ENCODE data around the gene NOP9. TPM values are rescaled to one million over a fixed set of nuclear protein-coding genes. Genes with fewer than 3 reads are reported as not detected.

The NOP9 gene, protein sequence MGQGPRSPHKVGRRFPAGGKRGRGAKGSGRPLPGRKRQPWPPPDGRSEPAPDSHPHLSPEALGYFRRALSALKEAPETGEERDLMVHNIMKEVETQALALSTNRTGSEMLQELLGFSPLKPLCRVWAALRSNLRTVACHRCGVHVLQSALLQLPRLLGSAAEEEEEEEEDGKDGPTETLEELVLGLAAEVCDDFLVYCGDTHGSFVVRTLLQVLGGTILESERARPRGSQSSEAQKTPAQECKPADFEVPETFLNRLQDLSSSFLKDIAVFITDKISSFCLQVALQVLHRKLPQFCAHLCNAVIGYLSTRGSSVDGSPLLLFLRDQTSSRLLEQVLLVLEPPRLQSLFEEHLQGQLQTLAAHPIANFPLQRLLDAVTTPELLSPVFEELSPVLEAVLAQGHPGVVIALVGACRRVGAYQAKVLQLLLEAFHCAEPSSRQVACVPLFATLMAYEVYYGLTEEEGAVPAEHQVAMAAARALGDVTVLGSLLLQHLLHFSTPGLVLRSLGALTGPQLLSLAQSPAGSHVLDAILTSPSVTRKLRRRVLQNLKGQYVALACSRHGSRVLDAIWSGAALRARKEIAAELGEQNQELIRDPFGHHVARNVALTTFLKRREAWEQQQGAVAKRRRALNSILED
- total RNA-seq (13.5 and 15.7 TPM in 2 replicates), polyA plus RNA-seq (2.7 and 4.3 TPM in 2 replicates)

DNA sequence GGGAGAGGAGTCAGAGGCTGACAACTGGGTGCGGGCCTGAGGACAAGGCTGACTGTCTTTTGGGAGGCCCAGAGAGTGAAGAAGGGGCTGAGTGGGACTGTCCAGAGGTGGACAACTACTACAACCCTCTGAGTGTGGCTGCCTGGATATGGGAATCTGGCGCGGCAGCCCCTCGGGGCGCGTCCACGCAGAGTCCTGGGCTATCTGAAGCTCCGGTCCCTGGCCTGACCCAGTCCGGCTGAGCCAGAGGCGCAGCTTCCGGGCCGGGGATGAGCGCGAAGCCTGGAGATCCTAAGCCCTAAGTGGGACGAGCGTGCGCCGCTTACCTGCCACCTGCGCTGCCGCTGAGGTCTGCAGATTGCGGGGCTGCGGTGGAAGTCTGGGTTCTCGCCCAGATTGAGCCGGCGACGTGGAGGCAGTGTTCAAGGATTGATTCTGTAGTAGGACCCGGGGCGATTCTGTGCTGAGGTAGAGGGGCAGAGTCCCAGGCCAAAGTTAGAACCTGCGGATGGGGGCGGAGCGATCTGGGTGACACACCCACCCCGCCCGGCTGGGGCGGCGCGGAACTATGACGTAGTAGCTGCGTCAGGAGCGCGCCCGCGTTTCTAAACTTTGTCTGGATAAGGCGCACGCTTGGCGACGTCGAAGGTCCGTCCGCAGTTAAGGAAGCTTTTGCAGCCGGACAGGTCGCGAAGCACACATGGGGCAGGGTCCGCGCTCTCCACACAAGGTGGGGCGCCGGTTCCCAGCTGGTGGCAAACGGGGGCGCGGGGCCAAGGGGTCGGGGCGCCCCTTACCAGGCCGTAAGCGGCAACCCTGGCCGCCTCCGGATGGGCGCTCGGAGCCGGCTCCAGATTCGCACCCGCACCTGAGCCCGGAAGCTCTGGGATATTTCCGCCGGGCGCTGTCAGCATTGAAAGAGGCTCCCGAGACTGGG lies at the start of gene NOP9, which contains the start of gene DHRS1:
Gene NOP9 (plus strand): TSS at position 596 of the 937 bp plus-strand sequence. CDS start 105 bp downstream, at position 701.
Gene DHRS1 (minus strand): TSS at position 526 of the 937 bp plus-strand sequence. CDS start 674 bp downstream, outside the sequence.
- Histone ChIP-seq H3K36me3 (peaks cover 24% of the 10 kb centered on the region), H3K4me1 (ENCODE audit: low read depth) (peaks cover 7% of the 10 kb centered on the region), H3K27ac (peak within 1 kb of the TSS; percentile 68), H3K4me3 (peak within 1 kb of the TSS; percentile 69), H3K27me3 (no peaks in the 10 kb centered on the region), H3K9me3 (ENCODE audit: low read depth) (no peaks in the 10 kb centered on the region)
- DNase-seq (ENCODE audit: low read depth in 1 of 2, low spot score in 1 of 2): peak; percentile 92 to 96
- TF ChIP-seq, protein P1, sequence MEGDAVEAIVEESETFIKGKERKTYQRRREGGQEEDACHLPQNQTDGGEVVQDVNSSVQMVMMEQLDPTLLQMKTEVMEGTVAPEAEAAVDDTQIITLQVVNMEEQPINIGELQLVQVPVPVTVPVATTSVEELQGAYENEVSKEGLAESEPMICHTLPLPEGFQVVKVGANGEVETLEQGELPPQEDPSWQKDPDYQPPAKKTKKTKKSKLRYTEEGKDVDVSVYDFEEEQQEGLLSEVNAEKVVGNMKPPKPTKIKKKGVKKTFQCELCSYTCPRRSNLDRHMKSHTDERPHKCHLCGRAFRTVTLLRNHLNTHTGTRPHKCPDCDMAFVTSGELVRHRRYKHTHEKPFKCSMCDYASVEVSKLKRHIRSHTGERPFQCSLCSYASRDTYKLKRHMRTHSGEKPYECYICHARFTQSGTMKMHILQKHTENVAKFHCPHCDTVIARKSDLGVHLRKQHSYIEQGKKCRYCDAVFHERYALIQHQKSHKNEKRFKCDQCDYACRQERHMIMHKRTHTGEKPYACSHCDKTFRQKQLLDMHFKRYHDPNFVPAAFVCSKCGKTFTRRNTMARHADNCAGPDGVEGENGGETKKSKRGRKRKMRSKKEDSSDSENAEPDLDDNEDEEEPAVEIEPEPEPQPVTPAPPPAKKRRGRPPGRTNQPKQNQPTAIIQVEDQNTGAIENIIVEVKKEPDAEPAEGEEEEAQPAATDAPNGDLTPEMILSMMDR (IDR thresholded peaks at IDR 0.05; ENCODE audit: low read depth, low read length): no peak

DNA sequence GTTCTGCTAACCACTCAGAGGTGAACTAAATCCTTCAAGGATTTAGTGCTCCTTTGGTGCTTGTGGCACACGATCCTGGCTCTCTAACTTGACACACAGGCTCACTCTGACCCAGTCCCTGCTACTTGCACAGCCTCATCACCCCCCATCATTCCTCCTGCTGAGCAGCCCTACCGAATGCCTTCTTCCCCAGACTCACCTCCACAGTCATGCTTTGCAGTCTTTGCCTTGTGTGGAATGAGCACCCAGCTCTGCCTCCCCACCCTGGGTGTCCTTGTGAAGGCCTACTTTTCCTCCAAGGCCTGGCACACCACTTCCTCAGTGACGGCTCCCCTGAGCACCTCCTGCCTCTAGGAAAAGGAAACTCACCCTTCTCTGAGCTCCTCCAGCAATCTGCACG lies 49.3 kb upstream of the NOP9 start:
- no peak overlapping the region for H3K4me3 ChIP-seq
- DNase-seq (ENCODE audit: low read depth in 1 of 2, low spot score in 1 of 2): no peak
- H3K36me3 ChIP-seq: no peaks in the 10 kb centered on the region
- no peaks in the 10 kb centered on the region for H3K27me3 ChIP-seq
- H3K4me1 ChIP-seq (ENCODE audit: low read depth): no peaks in the 10 kb centered on the region
- TF ChIP-seq, protein P1 (IDR thresholded peaks at IDR 0.05; ENCODE audit: low read depth, low read length): no peak
- H3K9me3 ChIP-seq (ENCODE audit: low read depth): no peaks in the 10 kb centered on the region
- H3K27ac ChIP-seq: no peak overlapping the region

DNA sequence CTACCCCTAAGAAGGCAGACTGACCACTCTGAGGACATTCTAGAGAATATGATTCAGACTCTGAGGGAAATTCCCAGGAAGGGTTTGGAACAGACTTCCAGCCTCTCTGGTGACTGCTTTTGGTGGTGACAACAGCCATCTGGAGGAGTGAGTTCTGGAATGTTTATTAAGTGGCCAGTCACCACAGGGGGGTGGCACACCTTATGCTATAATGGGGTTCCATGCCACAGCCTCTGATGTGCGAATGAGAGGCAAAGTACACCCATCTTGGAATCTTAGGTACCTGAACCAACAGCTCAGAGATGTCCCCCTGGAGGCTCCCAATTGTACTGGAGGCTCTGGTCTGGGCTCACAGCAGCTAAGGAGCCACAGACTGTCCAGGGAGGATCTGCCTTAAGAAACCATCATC lies 47.8 kb upstream of the NOP9 start:
- TF ChIP-seq, protein P1 (IDR thresholded peaks at IDR 0.05; ENCODE audit: low read depth, low read length): peak; percentile 11
- Histone ChIP-seq H3K36me3 (no peaks in the 10 kb centered on the region), H3K27ac (no peak overlapping the region), H3K27me3 (no peaks in the 10 kb centered on the region), H3K4me1 (ENCODE audit: low read depth) (peaks cover 6% of the 10 kb centered on the region), H3K9me3 (ENCODE audit: low read depth) (no peaks in the 10 kb centered on the region), H3K4me3 (no peak overlapping the region)
- DNase-seq (ENCODE audit: low read depth in 1 of 2, low spot score in 1 of 2): peak in 1 of 2 donors; percentile 23

DNA sequence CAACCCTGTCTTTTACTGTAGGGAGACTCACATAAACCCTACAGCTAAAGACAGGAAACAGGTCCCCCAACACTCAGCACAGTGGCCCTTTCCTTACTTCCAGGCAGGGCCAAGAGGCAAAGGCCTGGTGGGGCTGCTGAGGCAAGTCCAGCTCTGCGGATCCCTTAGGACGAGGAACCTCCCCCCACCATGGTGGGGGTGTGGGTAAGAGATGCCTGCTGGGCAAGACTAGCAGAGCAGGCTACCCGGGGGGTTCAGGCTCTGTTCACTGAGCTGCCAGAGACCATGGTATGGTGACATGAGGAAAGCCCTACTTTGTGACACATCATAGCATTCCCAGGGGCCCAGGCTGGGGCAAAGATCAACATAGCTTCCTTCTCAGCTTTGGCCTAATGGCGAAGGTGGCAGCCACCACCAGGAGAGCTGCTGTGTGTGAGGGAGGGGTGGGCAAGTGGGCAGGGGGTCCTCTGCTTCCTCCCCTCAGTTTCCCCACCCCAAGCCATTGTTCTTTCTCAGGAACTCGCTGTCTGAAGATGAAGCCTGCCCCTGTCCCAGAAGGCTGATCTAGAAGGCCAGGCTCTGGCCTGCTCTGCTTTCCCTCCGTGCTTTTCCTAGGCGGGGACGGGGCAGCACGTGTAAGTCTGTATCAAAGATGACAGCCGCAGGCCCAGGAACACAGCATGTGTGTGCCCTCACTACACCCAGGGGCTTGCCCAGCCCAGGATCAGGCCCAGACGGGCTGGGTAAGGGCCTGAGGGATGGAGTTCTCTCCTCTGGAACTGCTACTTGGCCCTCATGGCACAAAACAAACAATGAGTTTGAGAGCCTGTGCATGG lies 47.1 kb upstream of the NOP9 start:
- Histone ChIP-seq H3K27ac (no peak overlapping the region), H3K4me3 (no peak overlapping the region), H3K9me3 (ENCODE audit: low read depth) (no peaks in the 10 kb centered on the region), H3K4me1 (ENCODE audit: low read depth) (peaks cover 12% of the 10 kb centered on the region), H3K36me3 (no peaks in the 10 kb centered on the region), H3K27me3 (no peaks in the 10 kb centered on the region)
- DNase-seq (ENCODE audit: low read depth in 1 of 2, low spot score in 1 of 2): no peak
- TF ChIP-seq, protein P1 (IDR thresholded peaks at IDR 0.05; ENCODE audit: low read depth, low read length): no peak

Data from cardiac muscle cell (in vitro differentiated cells and primary cell).